Kidney epithelial cell (primary cell): ENCODE results near the gene PLXNA4. TPM values are rescaled to one million over a fixed set of nuclear protein-coding genes. Genes with fewer than 3 reads are reported as not detected.

Experiments
- DNase-seq: peaks from one replicate; pipeline ENCODE4 v3.0.0-alpha.2; 2010; ENCODE audit warnings: low read depth
- H3K27me3 ChIP-seq: 2 replicates; pipeline ENCODE4 v1.6.0; 2011; ENCODE audit warnings: low read length; ENCODE audit not compliant: control insufficient read depth, insufficient read depth
- H3K36me3 ChIP-seq: 2 replicates; pipeline ENCODE4 v1.5.1; 2011; ENCODE audit warnings: low read length; ENCODE audit not compliant: control insufficient read depth, insufficient read depth
- H3K4me3 ChIP-seq: 2 replicates; pipeline ENCODE4 v1.5.1; 2011; ENCODE audit warnings: low read depth, mild to moderate bottlenecking, control low read depth, low read length
- total RNA-seq: library from RNA; depleted of rRNA; stranded (reverse); fragments of >200 nt; gene quantifications from 2 replicates; pipeline ENCODE4 v1.2.3, GENCODE V29; 2015
- TF ChIP-seq, protein P1 (sequence below): IDR thresholded peaks from 2 replicates; pipeline ENCODE4 v1.5.1; 2011; ENCODE audit warnings: mild to moderate bottlenecking, moderate library complexity, low read length, control low read depth, inconsistent platforms; ENCODE audit not compliant: insufficient read depth, poor library complexity, severe bottlenecking

PLXNA4 gene
- total RNA-seq, 1 donor from 2014 or later: 5.9 TPM

DNA sequence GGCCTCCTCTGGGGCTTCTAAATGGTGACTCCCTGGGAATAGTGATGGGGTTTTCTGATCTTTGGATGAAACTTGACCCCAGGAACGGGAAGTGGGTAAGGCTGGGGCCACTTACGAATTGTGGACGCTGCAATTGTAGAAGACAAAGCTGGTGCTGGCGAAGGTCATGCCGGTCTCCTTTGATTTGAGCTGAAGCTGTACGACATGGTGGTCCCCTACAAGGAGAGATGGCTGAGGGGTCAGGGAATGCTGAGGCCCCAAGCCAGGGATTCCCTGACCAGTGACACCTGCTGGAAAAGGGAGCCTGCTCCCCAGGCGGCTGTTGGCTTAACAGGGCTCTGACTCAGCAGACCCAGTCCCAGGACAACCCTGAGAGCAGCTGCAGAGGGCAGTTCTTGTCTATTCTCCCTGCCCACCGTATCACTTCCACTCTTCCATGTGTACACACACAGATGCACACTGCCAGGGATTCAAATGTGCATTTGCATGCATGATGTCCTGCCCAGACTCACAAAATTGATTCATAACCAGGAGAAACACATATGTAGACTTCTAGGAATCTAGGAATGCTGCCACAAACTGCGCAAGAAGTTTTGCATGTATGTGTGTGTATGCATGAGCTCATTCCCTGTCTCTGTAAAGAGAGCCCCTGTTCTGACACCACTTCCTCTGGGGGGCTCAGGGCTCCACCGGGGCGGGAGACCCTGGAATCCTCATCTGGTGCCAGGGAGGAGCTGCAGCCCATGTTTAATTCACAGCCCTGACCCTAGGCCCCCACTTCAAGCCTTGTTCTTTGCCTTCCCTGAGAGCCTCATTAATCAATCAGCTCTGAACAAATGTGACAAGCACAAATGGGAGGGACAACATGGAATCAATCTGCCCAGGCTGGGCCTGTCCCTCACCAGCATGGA is 350.0 kb downstream of the PLXNA4 start:
- TF ChIP-seq, protein P1, sequence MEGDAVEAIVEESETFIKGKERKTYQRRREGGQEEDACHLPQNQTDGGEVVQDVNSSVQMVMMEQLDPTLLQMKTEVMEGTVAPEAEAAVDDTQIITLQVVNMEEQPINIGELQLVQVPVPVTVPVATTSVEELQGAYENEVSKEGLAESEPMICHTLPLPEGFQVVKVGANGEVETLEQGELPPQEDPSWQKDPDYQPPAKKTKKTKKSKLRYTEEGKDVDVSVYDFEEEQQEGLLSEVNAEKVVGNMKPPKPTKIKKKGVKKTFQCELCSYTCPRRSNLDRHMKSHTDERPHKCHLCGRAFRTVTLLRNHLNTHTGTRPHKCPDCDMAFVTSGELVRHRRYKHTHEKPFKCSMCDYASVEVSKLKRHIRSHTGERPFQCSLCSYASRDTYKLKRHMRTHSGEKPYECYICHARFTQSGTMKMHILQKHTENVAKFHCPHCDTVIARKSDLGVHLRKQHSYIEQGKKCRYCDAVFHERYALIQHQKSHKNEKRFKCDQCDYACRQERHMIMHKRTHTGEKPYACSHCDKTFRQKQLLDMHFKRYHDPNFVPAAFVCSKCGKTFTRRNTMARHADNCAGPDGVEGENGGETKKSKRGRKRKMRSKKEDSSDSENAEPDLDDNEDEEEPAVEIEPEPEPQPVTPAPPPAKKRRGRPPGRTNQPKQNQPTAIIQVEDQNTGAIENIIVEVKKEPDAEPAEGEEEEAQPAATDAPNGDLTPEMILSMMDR: no peak

GRCh38 chr7:132225216-132226030 is 350.8 kb downstream of the PLXNA4 start:
- Histone ChIP-seq H3K36me3 (no peaks in the 10 kb centered on the region), H3K4me3 (no peak overlapping the region), H3K27me3 (peaks cover 2% of the 10 kb centered on the region)
- TF ChIP-seq, protein P1: no peak
- DNase-seq: no peak

More for the DNA sequence above, 350.0 kb downstream of the PLXNA4 start:
- no peaks in the 10 kb centered on the region for H3K36me3 ChIP-seq
- DNase-seq: no peak
- H3K27me3 ChIP-seq: peaks cover 2% of the 10 kb centered on the region
- H3K4me3 ChIP-seq: no peak overlapping the region

GRCh38 chr7:132221356-132221755 is 354.9 kb downstream of the PLXNA4 start:
- no peaks in the 10 kb centered on the region for H3K36me3 ChIP-seq
- H3K4me3 ChIP-seq: no peak overlapping the region
- no peaks in the 10 kb centered on the region for H3K27me3 ChIP-seq
- no peak for DNase-seq
- TF ChIP-seq, protein P1: no peak

- Histone ChIP-seq H3K36me3 (no peaks in the 10 kb centered on the region), H3K4me3 (no peak overlapping the region), H3K27me3 (no peaks in the 10 kb centered on the region)
- TF ChIP-seq, protein P1: no peak
- no peak for DNase-seq
Observed at GRCh38 chr7:132220060-132220459, 356.2 kb downstream of the PLXNA4 start.

GRCh38 chr7:132218876-132219275 is 357.4 kb downstream of the PLXNA4 start:
- no peak overlapping the region for H3K4me3 ChIP-seq
- no peaks in the 10 kb centered on the region for H3K27me3 ChIP-seq
- TF ChIP-seq, protein P1: no peak
- H3K36me3 ChIP-seq: no peaks in the 10 kb centered on the region
- DNase-seq: no peak
